ENCODE data around the gene CARD14. TPM values are rescaled to one million over a fixed set of nuclear protein-coding genes. Genes with fewer than 3 reads are reported as not detected.

The CARD14 gene
- total RNA-seq, 1 experiment from 2014 or later: 0.24 TPM

DNA sequence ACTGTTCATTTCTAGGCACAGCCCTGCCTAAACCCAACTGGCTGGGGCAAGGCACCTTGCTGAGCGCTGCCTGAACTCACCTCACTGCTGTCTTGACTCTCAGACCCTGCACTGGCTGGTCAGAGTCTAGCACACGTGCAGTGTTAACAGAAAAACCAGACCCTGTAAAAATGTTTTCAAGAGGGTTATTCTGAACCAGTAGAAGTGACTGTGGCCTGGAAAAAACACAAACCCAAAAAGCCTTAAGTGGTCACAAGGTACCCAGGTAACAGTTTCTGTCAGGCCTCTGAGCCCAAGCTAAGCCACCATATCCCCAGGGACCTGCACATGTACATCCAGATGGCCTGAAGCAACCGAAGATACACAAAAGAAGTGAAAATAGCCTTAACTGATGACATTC is 16.8 kb upstream of the CARD14 start:
- H2AK5ac ChIP-seq (ENCODE audit: insufficient read length, low read length): no peak overlapping the region

More for the DNA sequence above, 16.8 kb upstream of the CARD14 start:
- H3K4me2 ChIP-seq (ENCODE audit: insufficient read depth, insufficient read length, low read length): no peak overlapping the region
- Mint-ChIP-seq H3K27me3 (ENCODE audit: low read depth) (peaks cover 20% of the 10 kb centered on the region), H3K4me3 (no peak overlapping the region; a peak in 1 of 5 replicates), H3K27ac (no peak overlapping the region), H3K4me1 (peaks cover 41 to 61% of the 10 kb centered on the region in 2 experiments), H3K9me3 (peaks cover 29 to 35% of the 10 kb centered on the region in 2 experiments), H3K36me3 (ENCODE audit: insufficient read depth in 1 of 3, low read depth in 3 of 3) (peaks cover 15 to 34% (median 20%) of the 10 kb centered on the region in 3 experiments)
- no peak overlapping the region for H2BK120ac ChIP-seq (ENCODE audit: low read depth, low read length, poor library complexity, severe bottlenecking)
- H3K23ac ChIP-seq (ENCODE audit: insufficient read length, low read depth, low read length): no peak overlapping the region
- H4K5ac ChIP-seq (ENCODE audit: insufficient read length, low read depth, low read length): no peak overlapping the region
- DNase-seq: no peak
- no peak overlapping the region for H3T11ph ChIP-seq (ENCODE audit: low read length)
- no CpG with 5 or more reads among the region's 3 CpGs for WGBS (ENCODE audit: extremely low coverage, insufficient read length, low lambda C conversion rate)
- no peak overlapping the region for H2BK12ac ChIP-seq (ENCODE audit: insufficient read length, low read depth, low read length)
- H2AFZ ChIP-seq (ENCODE audit: low read length): no peak overlapping the region
- H3K23me2 ChIP-seq (ENCODE audit: insufficient read length, low read depth, low read length, poor library complexity, severe bottlenecking): no peaks in the 10 kb centered on the region
- H3K9ac ChIP-seq (ENCODE audit: extremely low read depth, insufficient read length, low read length): no peak overlapping the region
- H4K91ac ChIP-seq (ENCODE audit: insufficient read length, low read depth, low read length): no peak overlapping the region
- H4K8ac ChIP-seq (replicated peaks; ENCODE audit: insufficient read length, low read depth, low read length): no peak overlapping the region
- TF ChIP-seq, protein P1, sequence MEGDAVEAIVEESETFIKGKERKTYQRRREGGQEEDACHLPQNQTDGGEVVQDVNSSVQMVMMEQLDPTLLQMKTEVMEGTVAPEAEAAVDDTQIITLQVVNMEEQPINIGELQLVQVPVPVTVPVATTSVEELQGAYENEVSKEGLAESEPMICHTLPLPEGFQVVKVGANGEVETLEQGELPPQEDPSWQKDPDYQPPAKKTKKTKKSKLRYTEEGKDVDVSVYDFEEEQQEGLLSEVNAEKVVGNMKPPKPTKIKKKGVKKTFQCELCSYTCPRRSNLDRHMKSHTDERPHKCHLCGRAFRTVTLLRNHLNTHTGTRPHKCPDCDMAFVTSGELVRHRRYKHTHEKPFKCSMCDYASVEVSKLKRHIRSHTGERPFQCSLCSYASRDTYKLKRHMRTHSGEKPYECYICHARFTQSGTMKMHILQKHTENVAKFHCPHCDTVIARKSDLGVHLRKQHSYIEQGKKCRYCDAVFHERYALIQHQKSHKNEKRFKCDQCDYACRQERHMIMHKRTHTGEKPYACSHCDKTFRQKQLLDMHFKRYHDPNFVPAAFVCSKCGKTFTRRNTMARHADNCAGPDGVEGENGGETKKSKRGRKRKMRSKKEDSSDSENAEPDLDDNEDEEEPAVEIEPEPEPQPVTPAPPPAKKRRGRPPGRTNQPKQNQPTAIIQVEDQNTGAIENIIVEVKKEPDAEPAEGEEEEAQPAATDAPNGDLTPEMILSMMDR (conservative IDR thresholded peaks at IDR 0.05): no peak
- H3K18ac ChIP-seq (ENCODE audit: insufficient read length, low read depth, low read length): no peak overlapping the region
- H3K4me1 ChIP-seq (ENCODE audit: insufficient read depth, low read length): no peaks in the 10 kb centered on the region; the same call in 1 of the 2 replicates
- no peak overlapping the region for H3K4ac ChIP-seq (ENCODE audit: low read depth, low read length)
- H3K27ac ChIP-seq (ENCODE audit: insufficient read length, low read depth, low read length): no peak overlapping the region
- no peak overlapping the region for H2BK5ac ChIP-seq (ENCODE audit: insufficient read length, low read length)
- no peak overlapping the region for H3K14ac ChIP-seq (ENCODE audit: insufficient read depth, low read length)
- H3K79me1 ChIP-seq (ENCODE audit: insufficient read depth, low read depth, low read length, poor library complexity, severe bottlenecking): no peaks in the 10 kb centered on the region
- H2BK20ac ChIP-seq (ENCODE audit: low read depth, low read length, poor library complexity, severe bottlenecking): no peak overlapping the region
- no peaks in the 10 kb centered on the region for H3K27me3 ChIP-seq (ENCODE audit: insufficient read depth, low read length)
- peaks cover 4% of the 10 kb centered on the region for H3K9me3 ChIP-seq (ENCODE audit: control insufficient read depth, low read depth, low read length)
- no peaks in the 10 kb centered on the region for H3K79me2 ChIP-seq (ENCODE audit: insufficient read depth, low read length)
- H3K56ac ChIP-seq (ENCODE audit: insufficient read length, low read depth, low read length): no peak overlapping the region
- H2BK15ac ChIP-seq (ENCODE audit: low read depth, low read length): no peak overlapping the region
- H4K20me1 ChIP-seq (ENCODE audit: control insufficient read depth, insufficient read depth, insufficient read length): no peaks in the 10 kb centered on the region
